Measurements from ENCODE around the gene EXOC6B.

Gene EXOC6B

DNA sequence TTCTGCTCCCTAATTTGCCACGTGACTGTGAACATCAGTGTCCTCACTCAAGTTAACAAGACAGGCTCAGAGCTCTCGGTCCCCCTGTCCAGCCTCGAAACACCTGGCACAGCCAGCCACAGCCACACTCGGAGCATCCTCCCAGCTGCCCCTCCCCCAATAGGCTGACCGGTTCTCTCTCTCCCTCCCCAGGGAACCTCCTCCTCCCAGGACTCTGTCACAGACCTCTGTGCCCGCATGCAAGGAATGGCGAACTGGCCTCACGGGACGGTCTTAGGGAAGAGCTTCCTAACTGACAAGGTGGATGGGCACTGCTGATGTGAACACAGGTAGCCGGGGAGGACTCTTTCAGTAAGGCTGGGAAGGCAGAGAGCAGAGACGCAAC lies 697.0 kb downstream of the EXOC6B start:
- TF ChIP-seq, protein P1, sequence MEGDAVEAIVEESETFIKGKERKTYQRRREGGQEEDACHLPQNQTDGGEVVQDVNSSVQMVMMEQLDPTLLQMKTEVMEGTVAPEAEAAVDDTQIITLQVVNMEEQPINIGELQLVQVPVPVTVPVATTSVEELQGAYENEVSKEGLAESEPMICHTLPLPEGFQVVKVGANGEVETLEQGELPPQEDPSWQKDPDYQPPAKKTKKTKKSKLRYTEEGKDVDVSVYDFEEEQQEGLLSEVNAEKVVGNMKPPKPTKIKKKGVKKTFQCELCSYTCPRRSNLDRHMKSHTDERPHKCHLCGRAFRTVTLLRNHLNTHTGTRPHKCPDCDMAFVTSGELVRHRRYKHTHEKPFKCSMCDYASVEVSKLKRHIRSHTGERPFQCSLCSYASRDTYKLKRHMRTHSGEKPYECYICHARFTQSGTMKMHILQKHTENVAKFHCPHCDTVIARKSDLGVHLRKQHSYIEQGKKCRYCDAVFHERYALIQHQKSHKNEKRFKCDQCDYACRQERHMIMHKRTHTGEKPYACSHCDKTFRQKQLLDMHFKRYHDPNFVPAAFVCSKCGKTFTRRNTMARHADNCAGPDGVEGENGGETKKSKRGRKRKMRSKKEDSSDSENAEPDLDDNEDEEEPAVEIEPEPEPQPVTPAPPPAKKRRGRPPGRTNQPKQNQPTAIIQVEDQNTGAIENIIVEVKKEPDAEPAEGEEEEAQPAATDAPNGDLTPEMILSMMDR (conservative IDR thresholded peaks at IDR 0.05; ENCODE audit: low read depth): no peak
- POLR2A ChIA-PET (ENCODE audit: low non-redundant PET): no interaction called here
- CTCF ChIA-PET: interaction anchor here (0.7 kb wide), 1 partner anchor 21 kb away, joined by 3 read pairs; no protein-coding TSS in a partner anchor
- no peak for DNase-seq (ENCODE audit: low spot score)
- no peak overlapping the region for H3K27ac ChIP-seq

DNA sequence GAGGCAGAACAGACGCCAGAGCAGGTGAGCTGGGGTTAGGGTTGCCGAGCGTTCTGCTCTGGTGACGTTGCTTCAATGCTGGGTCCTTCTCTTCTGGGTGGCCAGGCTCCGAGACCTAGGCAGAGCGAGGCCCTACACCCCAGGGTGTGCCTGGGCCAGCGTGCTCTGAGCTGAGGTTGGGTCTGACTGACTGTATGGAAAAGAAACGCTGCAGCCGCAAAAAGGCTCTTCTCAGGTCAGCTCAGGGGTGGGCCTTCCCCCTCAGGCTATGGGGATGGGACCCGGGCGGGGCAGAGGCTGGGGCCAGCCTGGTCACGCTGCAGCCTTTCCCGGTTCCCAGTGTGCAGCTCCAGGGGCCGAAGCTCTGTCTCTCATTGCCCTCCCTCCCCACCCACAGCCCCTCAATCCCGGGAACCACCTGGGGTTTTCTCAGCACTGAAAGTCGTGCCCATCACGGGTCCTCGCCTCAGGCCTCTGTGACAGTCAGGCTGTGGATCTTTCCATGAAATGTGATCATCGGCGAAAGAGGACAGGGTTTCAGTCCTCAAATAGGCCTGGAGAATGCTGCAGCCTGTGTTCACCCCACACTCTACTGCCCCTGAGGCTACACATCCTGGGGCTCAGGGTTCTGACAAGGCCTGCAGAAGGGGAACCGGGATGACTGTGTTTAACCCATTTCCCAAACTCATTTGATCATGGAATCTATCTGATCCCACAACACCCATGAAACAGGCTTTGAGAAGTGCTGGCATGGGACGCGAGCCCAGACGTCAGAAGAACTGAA lies 697.6 kb downstream of the EXOC6B start:
- DNase-seq (ENCODE audit: low spot score): no peak
- CTCF ChIA-PET: interaction anchor here (0.7 kb wide), 1 partner anchor 22 kb away, joined by 3 read pairs; no protein-coding TSS in a partner anchor
- POLR2A ChIA-PET (ENCODE audit: low non-redundant PET): no interaction called here
- TF ChIP-seq, protein P1 (conservative IDR thresholded peaks at IDR 0.05; ENCODE audit: low read depth): no peak
- no peak overlapping the region for H3K27ac ChIP-seq

DNA sequence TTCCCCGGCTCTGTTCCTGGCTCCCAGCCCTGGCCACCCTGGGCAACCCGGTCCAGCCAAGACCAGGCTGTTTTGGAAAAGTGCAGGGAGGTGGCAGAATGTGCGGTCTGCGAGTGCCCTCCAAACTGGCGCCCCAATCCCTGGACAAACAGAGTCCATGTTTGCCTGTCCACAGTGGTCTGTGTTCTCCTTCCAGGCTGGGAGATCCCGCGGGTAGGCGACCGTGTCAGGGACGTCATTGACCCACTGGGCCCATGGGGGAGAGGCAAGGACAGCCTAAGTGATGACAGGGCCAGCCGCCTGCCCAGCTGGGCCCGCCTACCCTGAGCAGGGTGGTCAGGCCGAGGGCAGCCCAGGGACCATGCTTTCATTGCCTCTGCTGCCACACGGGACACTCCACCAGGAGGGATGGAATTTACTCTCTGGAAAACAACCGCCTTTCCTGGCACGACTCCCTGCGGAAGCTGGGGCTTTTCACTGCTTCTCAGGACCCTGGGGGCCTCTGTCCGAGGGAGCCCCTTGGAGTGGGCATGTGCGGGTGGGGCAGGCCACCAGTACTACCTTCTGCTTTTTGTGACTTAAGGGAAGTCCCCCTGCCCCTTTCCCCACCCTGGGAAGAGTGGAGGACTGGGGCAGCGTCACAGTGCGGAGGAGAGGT lies 698.3 kb downstream of the EXOC6B start:
- TF ChIP-seq, protein P1 (conservative IDR thresholded peaks at IDR 0.05; ENCODE audit: low read depth): no peak
- POLR2A ChIA-PET (ENCODE audit: low non-redundant PET): no interaction called here
- H3K27ac ChIP-seq: no peak overlapping the region
- no peak for DNase-seq (ENCODE audit: low spot score)
- CTCF ChIA-PET: no interaction called here

DNA sequence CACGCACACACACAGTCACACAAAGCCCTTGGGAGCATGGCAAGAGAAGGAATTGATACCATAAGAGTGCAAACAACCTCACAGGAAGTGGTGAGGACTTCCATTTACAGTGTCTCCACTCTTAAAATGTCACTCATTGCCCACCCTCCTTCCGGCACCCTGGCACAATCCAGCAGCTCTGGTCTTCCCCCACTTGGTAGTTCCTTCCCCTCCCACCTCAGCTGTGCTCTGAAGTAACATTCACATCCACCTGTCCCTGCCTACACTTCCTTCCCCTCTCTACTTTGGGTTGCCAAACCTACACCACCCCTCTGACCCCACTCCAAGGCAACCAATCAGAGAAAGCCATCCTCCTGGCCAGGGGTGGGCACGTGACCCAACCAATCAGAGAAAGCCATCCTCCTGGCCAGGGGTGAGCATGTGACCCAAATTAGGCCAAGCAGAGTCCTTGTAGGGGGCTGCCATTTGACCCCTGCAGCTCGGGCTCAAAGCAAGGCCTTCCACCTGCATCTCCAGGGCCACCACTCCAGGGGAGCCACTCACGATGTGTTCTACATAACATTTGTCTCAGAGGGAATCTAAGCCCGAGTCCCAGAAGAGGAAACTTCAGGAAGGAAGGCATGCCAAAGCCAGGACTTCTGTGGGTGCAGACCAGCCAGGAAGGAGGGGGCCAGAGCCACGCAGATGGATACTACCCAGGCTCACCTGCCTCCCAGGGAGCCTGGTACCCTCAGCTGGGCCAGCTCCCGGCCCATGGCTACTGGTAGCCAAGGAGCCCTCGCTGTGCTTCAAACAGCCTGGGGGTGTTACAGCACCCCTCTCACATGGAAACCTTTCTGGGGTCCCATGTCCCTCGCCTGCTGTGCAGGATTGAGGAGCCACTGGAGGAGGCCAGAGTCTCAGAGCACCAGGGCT lies 699.4 kb downstream of the EXOC6B start:
- POLR2A ChIA-PET (ENCODE audit: low non-redundant PET): no interaction called here
- CTCF ChIA-PET: interaction anchor here (0.6 kb wide), 1 partner anchor 10 kb away, joined by 3 read pairs; no protein-coding TSS in a partner anchor
- TF ChIP-seq, protein P1 (conservative IDR thresholded peaks at IDR 0.05; ENCODE audit: low read depth): no peak
- DNase-seq (ENCODE audit: low spot score): no peak
- no peak overlapping the region for H3K27ac ChIP-seq
